H9 (cell line): ENCODE measurements around the gene RET. TPM values are rescaled to one million over a fixed set of nuclear protein-coding genes. Genes with fewer than 3 reads are reported as not detected.
A peak's percentile ranks its signal among the peaks of the same experiment; 100 is the strongest.

ENCODE experiments used
- DNase-seq: peaks from one replicate; pipeline ENCODE4 v3.0.0-alpha.2; 2017
- H2AFZ ChIP-seq: one replicate; pipeline ENCODE4 v1.6.1; 2013; ENCODE audit warnings: mild to moderate bottlenecking, low read length, control low read depth, moderate library complexity
- H2AK5ac ChIP-seq: 2 replicates; pipeline ENCODE4 v1.6.1; 2013; ENCODE audit warnings: low read length, control low read depth, mixed read lengths; ENCODE audit not compliant: insufficient read length
- H2BK120ac ChIP-seq: one replicate; pipeline ENCODE4 v1.6.1; 2013; ENCODE audit warnings: low read depth, mild to moderate bottlenecking, low read length, control low read depth, inconsistent platforms; ENCODE audit not compliant: poor library complexity, severe bottlenecking
- H2BK12ac ChIP-seq: 2 replicates; pipeline ENCODE4 v1.6.1; 2013; ENCODE audit warnings: low read length, control low read depth, mixed read lengths, low read depth; ENCODE audit not compliant: insufficient read length
- H2BK15ac ChIP-seq: 2 replicates; pipeline ENCODE4 v1.6.1; 2013; ENCODE audit warnings: low read depth, low read length, control low read depth
- H2BK20ac ChIP-seq: one replicate; pipeline ENCODE4 v1.6.1; 2013; ENCODE audit warnings: low read depth, mild to moderate bottlenecking, low read length, control low read depth, inconsistent platforms; ENCODE audit not compliant: poor library complexity, severe bottlenecking
- H2BK5ac ChIP-seq: 2 replicates; pipeline ENCODE4 v1.6.1; 2013; ENCODE audit warnings: low read length, control low read depth, mixed read lengths; ENCODE audit not compliant: insufficient read length
- H3K14ac ChIP-seq: 2 replicates; pipeline ENCODE4 v1.6.1; 2013; ENCODE audit warnings: low read length, control low read depth; ENCODE audit not compliant: insufficient read depth
- H3K18ac ChIP-seq: 2 replicates; pipeline ENCODE4 v1.6.1; 2013; ENCODE audit warnings: low read depth, mild to moderate bottlenecking, mixed read lengths, low read length, control low read depth; ENCODE audit not compliant: insufficient read length
- H3K23ac ChIP-seq: 2 replicates; pipeline ENCODE4 v1.6.1; 2013; ENCODE audit warnings: low read length, control low read depth, mixed read lengths, low read depth; ENCODE audit not compliant: insufficient read length
- H3K23me2 ChIP-seq: 2 replicates; pipeline ENCODE4 v1.6.1; 2013; ENCODE audit warnings: low read depth, mild to moderate bottlenecking, mixed read lengths, low read length, control low read depth; ENCODE audit not compliant: insufficient read length, poor library complexity, severe bottlenecking
- H3K27ac ChIP-seq: 2 replicates; pipeline ENCODE4 v1.5.1; 2013; ENCODE audit warnings: low read length, control low read depth, mixed read lengths, low read depth; ENCODE audit not compliant: insufficient read length
- H3K27me3 ChIP-seq: 2 replicates; pipeline ENCODE4 v1.6.1; 2013; ENCODE audit warnings: low read length, control low read depth, inconsistent platforms; ENCODE audit not compliant: insufficient read depth
- H3K4ac ChIP-seq: 2 replicates; pipeline ENCODE4 v1.6.1; 2013; ENCODE audit warnings: low read depth, mild to moderate bottlenecking, control low read depth, inconsistent platforms, low read length, moderate library complexity
- H3K4me1 ChIP-seq: 2 replicates; pipeline ENCODE4 v1.6.1; 2013; ENCODE audit warnings: low read length, control low read depth, inconsistent platforms; ENCODE audit not compliant: insufficient read depth
- H3K4me2 ChIP-seq: 2 replicates; pipeline ENCODE4 v1.6.1; 2013; ENCODE audit warnings: low read length, control low read depth, mixed read lengths; ENCODE audit not compliant: insufficient read length, insufficient read depth
- H3K56ac ChIP-seq: 2 replicates; pipeline ENCODE4 v1.6.1; 2013; ENCODE audit warnings: low read depth, mild to moderate bottlenecking, mixed read lengths, low read length, control low read depth; ENCODE audit not compliant: insufficient read length
- H3K79me1 ChIP-seq: 2 replicates; pipeline ENCODE4 v1.6.1; 2013; ENCODE audit warnings: low read depth, mild to moderate bottlenecking, moderate library complexity, low read length, control low read depth, inconsistent platforms; ENCODE audit not compliant: insufficient read depth, poor library complexity, severe bottlenecking
- H3K79me2 ChIP-seq: 2 replicates; pipeline ENCODE4 v1.6.1; 2013; ENCODE audit warnings: low read length, control low read depth, inconsistent platforms; ENCODE audit not compliant: insufficient read depth
- H3K9ac ChIP-seq: 2 replicates; pipeline ENCODE4 v1.6.1; 2013; ENCODE audit warnings: low read length, control low read depth, mixed read lengths; ENCODE audit not compliant: insufficient read length; ENCODE audit errors: extremely low read depth
- H3K9me3 ChIP-seq: one replicate; pipeline ENCODE4 v1.6.1; 2013; ENCODE audit warnings: low read depth, low read length, inconsistent platforms; ENCODE audit not compliant: control insufficient read depth
- H3T11ph ChIP-seq: one replicate; pipeline ENCODE4 v1.6.1; 2013; ENCODE audit warnings: mild to moderate bottlenecking, low read length, control low read depth, inconsistent platforms
- H4K20me1 ChIP-seq: one replicate; pipeline ENCODE4 v1.6.1; 2013; ENCODE audit not compliant: control insufficient read depth, insufficient read length, insufficient read depth
- H4K5ac ChIP-seq: 2 replicates; pipeline ENCODE4 v1.6.1; 2013; ENCODE audit warnings: low read depth, mild to moderate bottlenecking, mixed read lengths, low read length, control low read depth; ENCODE audit not compliant: insufficient read length
- H4K8ac ChIP-seq: replicated peaks from 2 replicates; pipeline ENCODE4 v1.6.1; 2013; ENCODE audit warnings: low read length, control low read depth, mixed read lengths, low read depth; ENCODE audit not compliant: insufficient read length
- H4K91ac ChIP-seq: 2 replicates; pipeline ENCODE4 v1.6.1; 2013; ENCODE audit warnings: low read depth, mild to moderate bottlenecking, moderate library complexity, mixed read lengths, low read length, control low read depth; ENCODE audit not compliant: insufficient read length
- H3K27ac Mint-ChIP-seq, 3 experiments: 2 replicates in 2 of 3; 3 replicates in 1 of 3; pipeline ENCODE4 v1.8.0; 2020 to 2021; ENCODE audit warnings: mixed read lengths in 3 of 3, mild to moderate bottlenecking in 1 of 3, moderate library complexity in 1 of 3
- H3K27me3 Mint-ChIP-seq: 2 replicates; pipeline ENCODE4 v1.8.0; 2021; ENCODE audit warnings: low read depth, mild to moderate bottlenecking, moderate library complexity, mixed read lengths
- H3K36me3 Mint-ChIP-seq, 3 experiments: 2 replicates in 2 of 3; 3 replicates in 1 of 3; pipeline ENCODE4 v1.8.0; 2020 to 2021; ENCODE audit warnings: low read depth in 3 of 3, mixed read lengths in 3 of 3; ENCODE audit not compliant: insufficient read depth in 1 of 3
- H3K4me1 Mint-ChIP-seq, 2 experiments: 2 replicates each; pipeline ENCODE4 v1.8.0; 2020; ENCODE audit warnings: mixed read lengths in 2 of 2
- H3K4me3 Mint-ChIP-seq, 2 experiments: 2 replicates in 1 of 2; 3 replicates in 1 of 2; pipeline ENCODE4 v1.8.0; 2020 to 2021; ENCODE audit warnings: mild to moderate bottlenecking in 2 of 2, mixed read lengths in 2 of 2, moderate library complexity in 1 of 2
- H3K9me3 Mint-ChIP-seq, 2 experiments: 2 replicates in 1 of 2; 3 replicates in 1 of 2; pipeline ENCODE4 v1.8.0; 2020; ENCODE audit warnings: mild to moderate bottlenecking in 2 of 2, mixed read lengths in 2 of 2, moderate library complexity in 1 of 2
- CTCF ChIP-seq: fragments of 200-600 bp; sonication (generic); conservative IDR thresholded peaks from 3 replicates; pipeline ENCODE4 v1.8.0; 2021; ENCODE audit warnings: antibody characterized with exemption, mild to moderate bottlenecking
- WGBS: extraction: QIAGEN DNeasy Blood & Tissue Kit; methylation state at CpG from one replicate; pipeline ENCODE4 v1.1.7; 2013; ENCODE audit warnings: missing lambda C conversion rate, low lambda C conversion rate, mixed read lengths; ENCODE audit not compliant: insufficient read length; ENCODE audit errors: extremely low coverage; 5-methylcytosine and 5-hydroxymethylcytosine counted together
- total RNA-seq: library from RNA; stranded (reverse); gene quantifications from 2 replicates; pipeline ENCODE4 v1.2.1, GENCODE V29; 2021

RET gene
- total RNA-seq, 1 experiment from 2014 or later, result 12.2 TPM

GRCh38 chr10:43044448-43044921 lies 32.4 kb upstream of the RET start:
- H3K4me2 ChIP-seq, result no peak overlapping the region
- no peak overlapping the region for H3T11ph ChIP-seq
- no peak overlapping the region for H2AFZ ChIP-seq
- Mint-ChIP-seq H3K27me3 (peaks cover 5% of the 10 kb centered on the region), H3K36me3 (no peaks in the 10 kb centered on the region), H3K4me3 (no peak overlapping the region; a peak in 1 of 5 replicates), H3K4me1 (peaks cover 20 to 21% of the 10 kb centered on the region in 2 experiments), H3K27ac (peak overlapping the region in 1 of 3 experiments; percentile 53; a peak in 2 of 7 replicates), H3K9me3 (no peaks in the 10 kb centered on the region; a peak in 1 of 5 replicates)
- peak; percentile 28 for DNase-seq
- H3K79me1 ChIP-seq, result no peaks in the 10 kb centered on the region
- H3K79me2 ChIP-seq, result no peaks in the 10 kb centered on the region
- no peak for TF ChIP-seq CTCF
- H4K91ac ChIP-seq, result no peak overlapping the region
- H3K4me1 ChIP-seq, result no peaks in the 10 kb centered on the region
- H2BK5ac ChIP-seq, result no peak overlapping the region
- no peak overlapping the region for H3K4ac ChIP-seq
- H3K56ac ChIP-seq, result no peak overlapping the region
- no peaks in the 10 kb centered on the region for H3K23me2 ChIP-seq
- no peak overlapping the region for H3K18ac ChIP-seq
- no peak overlapping the region for H3K27ac ChIP-seq
- peak overlapping the region; percentile 30; the same call in 1 of the 2 replicates for H3K14ac ChIP-seq
- no peak overlapping the region for H3K23ac ChIP-seq
- H3K9me3 ChIP-seq, result no peaks in the 10 kb centered on the region
- H3K9ac ChIP-seq, result no peak overlapping the region
- H2BK120ac ChIP-seq, result no peak overlapping the region
- H4K8ac ChIP-seq, result no peak overlapping the region
- WGBS, result no CpG with 5 or more reads among the region's 10 CpGs
- H4K5ac ChIP-seq, result no peak overlapping the region
- H4K20me1 ChIP-seq, result no peaks in the 10 kb centered on the region
- no peak overlapping the region for H2AK5ac ChIP-seq
- H2BK20ac ChIP-seq, result no peak overlapping the region
- H2BK12ac ChIP-seq, result no peak overlapping the region
- H2BK15ac ChIP-seq, result no peak overlapping the region
- no peaks in the 10 kb centered on the region for H3K27me3 ChIP-seq
